GM19468 (cell line): ENCODE data around the gene TRAM2.
A peak's percentile ranks its signal among the peaks of the same experiment; 100 is the strongest.

Source experiments
- ATAC-seq: cut with Tn5 transposase; IDR thresholded peaks from one replicate; pipeline ENCODE4 v1.9.1; 2021; ENCODE audit warnings: mild to moderate bottlenecking, moderate library complexity, moderate number of reproducible peaks; ENCODE audit not compliant: unreplicated experiment; ENCODE audit errors: extremely low read depth

TRAM2 gene

DNA sequence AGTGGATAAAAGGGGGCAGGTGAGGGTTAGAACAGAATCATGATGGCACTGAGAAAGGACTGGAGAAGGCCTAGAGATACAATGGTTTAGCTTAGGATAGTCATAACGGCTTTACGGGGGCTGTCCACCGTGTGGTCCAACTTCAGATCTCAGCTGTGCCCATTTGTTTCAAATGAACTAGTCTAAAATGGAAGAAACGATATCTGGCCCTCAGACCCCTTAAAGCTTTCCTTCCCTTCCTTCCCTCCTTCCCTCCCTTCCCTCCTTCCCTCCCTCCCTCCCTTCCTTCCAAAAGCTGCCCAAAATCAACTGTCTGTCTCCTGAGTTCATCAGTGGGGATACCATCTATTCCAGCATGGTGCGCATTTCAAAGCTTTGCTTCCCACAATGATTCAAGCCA, 27.9 kb downstream of the TRAM2 start:
- no peak for ATAC-seq

DNA sequence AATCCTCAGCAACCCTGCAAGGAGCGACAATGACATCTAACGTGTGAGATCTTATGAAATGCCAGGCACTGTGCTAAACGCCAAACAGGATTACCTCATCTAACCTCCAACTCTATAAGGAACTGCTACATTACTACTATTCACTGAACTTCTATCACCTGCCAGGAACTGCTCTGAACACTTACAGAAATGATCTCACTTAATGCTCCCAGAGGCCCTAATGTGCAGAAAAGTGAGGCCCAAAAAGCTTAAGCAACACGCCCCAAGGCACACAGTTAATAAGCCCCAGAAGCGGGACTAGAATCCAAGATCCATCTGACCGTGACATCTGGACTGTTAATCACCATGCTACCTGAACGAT, 28.5 kb downstream of the TRAM2 start:
- ATAC-seq = no peak

DNA sequence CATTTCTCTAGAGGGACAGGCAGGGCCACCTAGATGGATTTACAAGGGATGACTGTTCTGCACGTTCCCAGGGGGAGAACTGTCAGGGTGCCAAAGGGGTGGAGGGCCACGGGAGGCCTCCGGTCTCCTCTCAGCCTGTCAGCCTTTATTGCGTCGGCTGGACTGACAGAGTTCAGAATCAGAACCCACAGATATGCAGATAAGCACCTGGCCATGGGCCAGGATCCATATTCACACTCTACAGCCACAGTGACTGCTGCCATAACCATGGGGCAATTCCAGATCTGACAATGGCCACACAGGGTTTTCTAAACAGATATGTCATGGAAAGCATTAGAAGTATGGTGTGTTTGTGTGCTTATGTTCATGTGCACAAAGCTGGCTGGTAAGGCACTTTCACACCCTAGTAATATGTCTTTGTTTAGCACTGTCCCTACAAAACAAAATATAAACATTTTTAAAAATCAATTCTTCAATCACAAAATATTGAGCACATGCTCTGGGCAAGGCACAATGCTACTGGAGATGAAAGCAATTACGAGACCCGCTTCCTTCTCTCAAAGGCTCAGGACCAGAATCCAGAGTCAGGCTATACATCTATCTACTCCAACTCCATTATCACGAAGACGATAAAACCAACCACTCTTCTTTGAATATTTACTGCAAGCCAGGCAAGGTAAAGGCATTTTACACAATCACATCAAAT, 29.1 kb downstream of the TRAM2 start:
- ATAC-seq = no peak

DNA sequence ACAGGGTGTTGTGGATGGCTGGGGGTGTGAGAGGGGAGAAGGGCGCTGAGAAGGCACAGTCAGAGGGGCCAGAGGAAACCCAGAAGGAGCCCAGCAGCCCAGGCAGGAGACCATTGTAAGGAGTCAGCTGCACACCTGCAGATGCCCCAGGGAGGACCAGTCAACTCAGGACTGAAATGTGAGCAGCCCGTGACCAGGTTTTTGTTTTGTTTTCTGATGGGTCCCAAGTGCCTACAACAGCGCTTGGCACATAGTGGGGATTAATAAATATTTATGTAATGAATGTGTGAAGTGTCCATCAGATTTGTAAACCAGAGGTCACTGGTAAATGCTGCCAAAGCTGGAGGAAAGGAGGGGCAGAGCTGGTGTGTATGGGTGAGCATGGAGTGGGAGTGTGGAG, 30.2 kb downstream of the TRAM2 start:
- ATAC-seq = peak; percentile 55

DNA sequence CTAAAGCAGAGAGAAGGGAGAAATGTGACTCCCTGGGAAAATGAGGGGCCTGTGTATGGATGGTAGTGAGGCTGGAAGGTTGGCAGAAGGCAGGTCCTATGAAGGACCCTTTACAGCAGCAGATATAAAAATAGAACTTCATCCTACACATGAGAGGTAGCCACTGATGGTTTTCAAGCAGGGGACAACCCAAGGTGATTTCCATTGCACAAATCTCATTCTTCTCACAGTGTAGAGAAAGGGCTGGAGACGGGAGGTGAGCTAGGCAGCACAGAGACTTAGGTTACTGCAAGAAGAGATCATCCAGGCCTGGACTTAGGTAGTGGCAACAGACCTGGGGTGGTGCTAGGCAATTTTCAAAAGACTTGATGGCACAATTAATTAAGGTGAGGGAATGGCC, 30.7 kb downstream of the TRAM2 start:
- ATAC-seq = no peak

DNA sequence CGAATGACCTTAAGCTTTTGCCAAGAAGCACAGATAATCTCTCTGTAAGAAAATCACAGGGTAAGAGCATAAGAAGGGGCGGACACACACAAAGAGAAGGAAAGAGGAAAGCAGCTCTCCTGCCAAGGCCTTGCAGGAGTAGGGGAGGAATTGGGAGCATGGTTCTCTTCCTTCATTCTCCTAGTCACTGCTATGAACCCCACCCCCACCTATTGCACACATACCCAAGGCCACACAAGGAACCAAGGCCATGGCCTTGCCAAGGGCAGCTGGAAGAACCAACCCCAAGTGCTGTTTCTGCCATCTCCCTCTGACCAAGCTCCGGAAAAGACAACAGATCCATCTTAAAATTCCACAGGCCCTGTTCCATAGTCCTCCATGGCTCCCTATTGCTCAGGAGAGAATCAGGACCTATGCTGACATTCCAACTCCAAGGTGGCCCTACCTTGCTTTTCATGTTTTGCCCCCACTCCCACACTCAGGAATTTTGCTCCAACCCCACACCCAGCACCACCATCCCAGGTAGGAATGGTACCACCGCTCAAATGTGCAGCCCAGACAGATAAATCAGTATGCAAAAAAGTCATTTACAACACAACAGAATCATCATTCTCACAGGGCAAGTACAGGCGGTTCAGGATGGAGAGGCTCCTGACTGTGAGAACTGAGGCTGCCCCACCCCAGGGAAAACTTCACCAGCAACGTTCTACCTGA, 31.3 kb downstream of the TRAM2 start:
- ATAC-seq = no peak

DNA sequence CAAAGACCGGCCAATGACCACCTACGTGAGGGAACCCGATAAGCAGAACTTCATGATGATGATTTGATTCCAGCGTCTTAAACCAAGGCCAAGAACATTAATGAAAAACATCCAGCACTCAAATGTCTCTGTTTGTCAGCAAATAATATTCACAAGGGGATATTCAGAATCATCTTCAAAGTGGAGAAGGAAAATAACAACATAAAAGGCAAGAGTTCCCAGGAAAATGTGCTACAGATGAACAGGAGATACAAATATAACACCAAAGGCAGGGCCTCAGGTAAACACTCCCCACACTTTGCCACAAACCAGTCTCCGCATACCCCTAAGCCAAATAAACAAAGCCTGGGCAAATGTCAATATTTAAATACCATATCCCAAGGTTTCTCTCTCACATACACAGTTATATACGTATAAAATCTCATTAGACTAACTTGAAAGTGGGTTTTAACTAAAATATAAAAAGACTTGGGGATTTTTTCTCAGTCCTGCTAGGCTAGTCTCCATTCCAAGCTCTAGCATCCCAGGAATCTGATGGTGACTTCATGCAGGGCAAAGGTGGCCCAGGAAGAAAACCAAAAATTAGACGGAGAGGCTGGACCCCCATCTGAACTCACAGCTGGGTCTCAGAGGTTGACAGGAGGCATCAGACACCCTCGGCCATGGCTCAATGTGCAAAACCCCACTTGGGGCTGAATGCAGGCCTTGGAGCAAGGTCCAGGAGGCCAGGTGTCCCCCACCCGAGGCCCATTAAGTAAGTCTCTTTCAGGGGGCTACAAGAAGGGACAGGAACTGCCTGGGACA, 32.1 kb downstream of the TRAM2 start:
- ATAC-seq = no peak

DNA sequence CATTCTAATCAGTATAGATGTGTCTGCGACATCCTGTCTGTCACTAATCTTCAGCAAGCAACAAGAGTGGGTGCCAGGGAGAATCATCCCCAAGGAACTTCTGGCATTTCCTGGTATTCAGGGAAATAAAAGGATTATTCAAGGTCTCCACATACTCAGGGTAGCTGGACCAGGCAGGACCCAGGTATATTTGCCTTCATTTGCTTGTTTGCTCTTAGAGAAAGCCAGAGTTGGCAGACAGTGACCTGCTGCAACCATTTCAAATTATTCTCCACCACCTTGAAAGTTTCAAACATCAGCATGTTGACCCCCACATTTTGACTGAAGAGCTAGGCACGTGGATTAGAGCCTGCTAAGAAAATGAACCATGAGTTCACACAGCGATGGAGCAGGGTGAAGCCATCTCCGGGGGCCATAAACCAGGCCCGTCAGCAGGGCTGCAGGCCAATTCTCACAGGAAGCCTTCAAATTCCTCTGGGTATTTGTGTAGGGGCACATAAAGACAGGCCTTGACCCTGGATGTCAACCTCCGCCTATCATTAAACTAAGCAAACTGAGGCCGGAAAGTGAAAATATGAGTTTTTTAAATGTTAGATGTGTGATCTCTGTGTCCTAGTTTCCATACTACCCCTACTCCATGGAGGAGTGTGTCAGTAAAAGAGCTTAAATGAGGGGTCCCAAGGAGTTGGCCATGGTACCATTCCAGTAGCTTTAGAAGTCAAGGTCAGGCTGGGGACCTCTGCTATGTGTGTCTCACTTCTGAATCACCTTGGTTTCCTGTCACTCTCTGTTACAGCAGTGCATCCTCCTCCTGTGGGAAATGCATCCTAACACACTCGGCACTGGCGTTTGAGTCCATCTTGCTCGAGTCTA, 32.9 kb downstream of the TRAM2 start:
- no peak for ATAC-seq

DNA sequence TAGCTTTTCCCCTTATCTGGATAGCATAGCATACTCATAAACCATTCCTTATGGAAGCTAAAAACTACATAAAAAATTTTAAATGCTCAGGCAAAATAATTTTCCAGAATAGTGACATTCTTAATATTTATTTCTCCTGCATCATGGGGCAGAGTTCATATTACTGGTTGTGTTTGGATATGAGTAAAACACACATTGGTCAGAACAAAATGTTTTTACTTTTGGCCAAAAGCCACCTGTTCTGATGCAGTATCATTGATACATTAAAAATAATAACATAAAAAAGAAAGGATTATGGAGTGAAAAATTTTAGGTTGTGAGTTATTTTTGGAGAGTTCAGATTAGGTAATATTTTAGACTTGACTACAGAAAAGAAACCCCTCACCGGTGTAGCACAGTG, 33.6 kb downstream of the TRAM2 start:
- ATAC-seq = no peak

DNA sequence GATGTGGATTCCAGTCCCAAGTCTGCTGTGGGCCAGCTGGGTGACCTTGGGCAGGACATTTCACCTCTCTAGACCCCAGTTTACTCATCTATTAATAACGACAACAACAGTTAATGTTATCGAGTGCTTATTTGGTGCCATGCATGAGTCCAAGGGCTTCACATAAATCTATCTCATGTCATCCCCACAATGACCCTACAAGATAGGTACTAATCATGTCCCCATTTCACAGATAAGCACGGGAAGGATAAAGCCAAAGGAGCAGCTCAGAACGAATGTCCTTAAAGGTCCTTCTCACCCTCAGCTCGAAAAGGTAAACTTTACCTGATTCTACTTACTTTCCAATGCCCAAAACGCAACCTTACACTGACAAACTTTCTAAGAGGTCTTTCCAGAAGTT, 35.7 kb downstream of the TRAM2 start:
- ATAC-seq = no peak

DNA sequence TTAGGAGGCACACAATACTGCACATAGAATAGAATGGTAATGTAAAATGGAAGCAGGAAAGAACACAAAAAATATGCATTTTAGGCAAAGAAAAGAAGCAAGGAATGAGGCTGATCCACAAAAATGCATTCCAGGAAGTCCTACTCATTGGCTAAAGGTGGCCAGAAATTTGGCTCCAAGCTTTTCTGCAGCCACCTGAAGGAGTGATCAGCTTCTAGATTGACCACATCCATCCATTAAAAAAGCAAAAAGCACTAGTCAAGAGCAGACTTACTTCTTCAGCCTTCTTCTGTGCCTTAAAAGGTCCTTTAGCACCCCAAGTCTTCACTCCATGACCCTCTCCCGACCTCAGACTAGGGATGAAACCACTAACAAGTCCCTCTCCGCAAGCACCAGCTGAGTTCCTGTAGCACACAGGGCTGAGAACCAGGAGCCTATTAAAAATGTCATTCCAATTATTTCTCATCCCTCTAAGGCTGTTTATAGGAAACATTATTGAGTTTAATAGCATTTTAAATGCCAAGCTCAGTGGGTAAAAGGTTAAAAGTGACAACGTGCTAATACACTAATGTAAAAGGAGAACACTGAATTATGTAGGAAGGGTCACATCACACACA, 36.5 kb downstream of the TRAM2 start:
- no peak for ATAC-seq

DNA sequence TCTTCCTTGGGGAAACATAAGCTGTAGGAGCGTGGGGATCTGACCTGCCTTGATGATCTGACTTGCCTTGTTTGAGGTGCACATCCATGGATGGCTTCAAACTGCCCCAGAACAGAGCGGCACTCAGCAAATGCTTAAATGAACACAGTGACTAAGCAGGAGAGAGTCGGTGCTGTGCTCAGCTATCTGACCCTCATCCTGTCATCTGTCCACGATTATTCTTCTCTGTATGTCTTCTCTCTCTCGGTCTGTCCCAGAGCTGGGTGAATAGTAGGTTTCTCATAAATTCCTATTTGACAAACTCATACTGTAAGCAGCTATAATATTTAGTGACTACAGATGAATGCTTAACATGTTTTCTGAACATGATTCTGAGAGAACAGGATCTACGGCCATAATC, 37.3 kb downstream of the TRAM2 start:
- ATAC-seq = no peak

DNA sequence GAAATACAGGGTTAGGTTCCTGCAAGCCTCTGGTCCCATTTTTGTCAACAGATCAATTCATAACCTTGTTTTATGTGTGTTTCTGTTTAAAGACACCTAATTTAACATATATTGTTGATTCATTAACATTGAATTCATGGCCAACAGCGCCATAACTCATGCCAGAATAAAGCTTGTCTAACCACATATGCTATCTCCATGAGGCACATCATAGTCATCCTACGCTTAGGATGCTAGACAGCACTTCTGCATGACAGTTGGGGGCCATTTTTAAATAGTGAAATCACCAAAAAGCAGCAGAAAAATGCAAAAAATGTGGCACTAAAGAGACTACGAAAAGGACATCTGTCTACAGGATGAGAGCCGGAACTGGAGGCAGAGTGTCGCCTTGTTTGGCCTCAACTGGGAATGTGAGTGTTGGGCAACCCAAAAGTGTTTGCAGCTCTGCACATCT, 37.9 kb downstream of the TRAM2 start:
- ATAC-seq = no peak

DNA sequence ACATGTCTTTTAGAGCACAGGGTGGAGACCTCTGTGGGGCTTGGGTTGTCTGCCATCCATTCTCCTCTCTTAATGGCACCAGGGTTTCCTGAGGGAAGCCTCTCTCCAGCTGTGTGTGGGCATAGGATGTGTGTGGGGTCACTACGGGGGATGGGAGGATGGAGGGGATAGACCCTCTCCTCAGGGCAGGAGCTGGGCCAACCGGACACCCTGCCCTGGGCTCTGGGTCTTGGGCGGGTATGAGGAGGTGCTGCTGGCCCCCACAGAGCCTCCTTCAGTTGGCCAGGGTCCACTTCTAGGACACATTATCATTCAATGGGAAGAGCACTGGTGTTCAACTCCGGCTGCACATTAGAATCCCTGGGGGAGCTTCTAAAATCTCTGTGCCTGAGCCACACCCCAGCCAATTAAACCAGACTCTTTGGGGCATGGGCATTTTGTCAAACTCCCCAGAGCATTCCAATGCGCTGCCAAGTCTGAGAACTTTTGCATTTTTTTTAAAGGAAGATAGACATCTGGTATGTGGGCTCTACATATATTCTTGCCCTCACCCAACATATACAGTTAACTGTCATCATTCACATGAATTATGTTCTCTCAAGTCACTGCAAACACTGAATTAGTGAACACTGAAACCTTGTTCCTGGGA, 38.5 kb downstream of the TRAM2 start:
- no peak for ATAC-seq

DNA sequence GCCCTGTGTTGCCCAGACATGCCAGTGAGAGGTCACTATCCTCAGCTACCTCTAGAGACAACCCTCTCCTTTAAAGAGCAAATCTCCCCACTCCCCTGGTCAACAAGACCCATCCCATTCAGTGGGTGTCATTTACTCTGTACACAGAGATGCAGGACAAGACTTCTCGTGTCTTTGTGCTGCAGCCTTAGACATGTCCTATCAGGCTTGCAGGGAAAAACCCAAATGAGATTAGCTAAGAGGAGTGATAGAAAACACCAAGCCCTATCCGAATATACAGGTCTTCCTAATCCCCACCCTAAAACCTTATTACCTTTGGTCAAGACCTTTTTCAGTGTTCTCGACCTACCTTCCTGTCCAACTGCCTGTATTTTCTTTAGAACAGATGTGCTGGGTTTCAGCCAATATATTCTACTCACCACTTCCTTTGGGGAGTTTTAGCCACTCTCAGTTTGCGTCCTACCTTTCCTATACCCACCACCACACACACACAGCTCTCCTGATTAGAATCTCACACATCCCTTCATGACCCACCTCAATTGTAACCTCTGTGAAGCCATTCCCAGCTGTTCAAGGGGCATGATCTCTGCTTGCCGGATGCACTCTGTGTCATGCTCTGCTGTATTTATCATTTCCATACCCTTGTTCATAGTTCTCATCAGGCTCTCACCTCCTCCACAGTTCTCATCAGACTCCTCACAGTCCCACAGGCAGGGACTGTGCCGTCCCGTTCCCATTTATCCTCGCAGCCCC, 39.7 kb downstream of the TRAM2 start:
- ATAC-seq = peak; percentile 35

DNA sequence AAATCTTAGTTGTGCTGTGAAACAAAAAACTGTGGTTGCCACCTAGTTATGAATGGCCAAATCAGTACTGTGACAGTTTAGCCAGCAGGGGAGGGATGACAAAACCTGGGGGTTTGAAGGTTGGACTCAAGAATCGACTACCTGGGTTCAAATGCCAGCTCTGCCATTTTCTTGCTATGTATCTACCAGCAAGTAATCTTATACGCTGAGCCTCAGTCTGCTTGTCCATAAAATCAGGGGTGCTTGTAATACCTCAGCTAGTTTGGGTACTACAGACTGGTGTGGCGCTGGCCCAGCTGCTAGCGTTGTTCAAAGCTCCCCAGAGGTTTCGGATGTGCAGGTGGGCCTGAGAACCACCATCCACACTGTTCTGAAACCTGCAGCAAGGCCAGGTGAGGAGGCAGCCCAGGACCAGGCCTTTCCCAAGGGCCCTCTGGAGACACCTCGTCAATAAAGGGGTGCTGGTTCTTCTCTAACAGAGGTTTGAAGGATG, 40.4 kb downstream of the TRAM2 start:
- ATAC-seq = no peak

DNA sequence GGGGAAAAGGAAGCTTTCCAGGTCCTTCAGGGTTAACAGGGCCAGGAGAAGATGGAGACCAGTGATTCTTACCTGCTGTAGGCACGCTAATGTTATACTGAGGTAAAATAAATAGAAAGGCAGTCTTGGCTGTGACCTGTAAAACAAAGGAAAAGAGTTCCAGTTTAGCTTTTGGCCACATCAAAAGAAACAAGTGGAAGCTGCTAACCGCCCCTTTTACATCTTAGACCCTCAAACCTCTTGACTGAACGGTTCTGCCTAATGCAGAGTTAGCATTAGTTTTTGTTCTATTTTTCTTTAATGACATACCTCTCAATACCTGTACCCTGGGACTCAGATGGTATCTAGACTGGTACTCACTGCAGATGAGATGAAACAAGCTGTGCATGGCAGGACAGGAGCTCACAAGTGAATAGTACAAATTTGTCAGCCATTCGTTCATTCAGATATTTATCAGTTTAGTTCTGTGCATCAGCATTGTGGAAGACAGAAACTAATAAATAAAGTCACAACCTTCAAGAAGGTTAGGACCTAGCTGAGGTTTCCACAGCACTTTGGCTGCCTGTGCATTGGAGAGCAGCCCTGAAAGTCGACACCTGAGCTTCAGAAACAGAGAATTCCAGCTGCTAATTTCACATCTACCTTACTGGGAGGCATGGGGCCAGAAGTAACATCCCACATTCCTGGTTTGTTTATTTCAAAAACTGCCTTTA, 41.0 kb downstream of the TRAM2 start:
- no peak for ATAC-seq

DNA sequence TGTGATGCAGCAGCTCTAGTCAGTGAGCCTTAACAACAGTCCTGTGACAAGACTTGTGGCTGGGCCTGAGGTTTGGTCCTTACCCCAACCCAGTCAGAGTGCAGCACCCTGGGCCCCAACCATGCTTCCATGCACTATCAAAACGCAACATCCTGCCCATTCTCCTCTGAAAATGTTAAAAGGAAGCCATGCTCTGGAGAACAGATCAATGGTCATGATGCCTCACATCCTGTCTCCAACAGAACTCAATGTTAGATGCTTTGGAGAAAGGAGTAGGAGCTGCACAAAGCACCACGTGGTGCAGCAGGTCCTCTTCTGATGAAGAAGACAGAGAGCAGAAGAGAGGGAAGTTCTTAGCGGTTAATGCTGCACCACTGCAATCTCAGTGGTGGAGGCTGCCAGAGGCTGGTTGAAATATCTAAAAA, 41.9 kb downstream of the TRAM2 start:
- ATAC-seq = no peak
